Measurements from ENCODE around the gene PRCP.

The PRCP gene

GRCh38 chr11:82775736-82776346 is 124.4 kb downstream of the PRCP start:
- DNase-seq, result peak; percentile 8

- DNase-seq, result no peak
These were observed 125.0 kb downstream of the PRCP start for GRCh38 chr11:82775218-82775617.

Measured in NCI-H748 treated with DMSO at 0.1 percent for 48 hours (cell line).